MCF 10A (cell line): ENCODE results near the gene GDF2. TPM values are rescaled to one million over a fixed set of nuclear protein-coding genes. Genes with fewer than 3 reads are reported as not detected.

Experiments used
- BruUV-seq: library from RNA; stranded (reverse); fragments of 400-500 nt; replicated peaks from 2 replicates; lab custom pipeline; 2021; lab: Mats Ljungman, UMichigan
- CTCF ChIA-PET: fragments of 300-600 bp; sonication (Branson Sonifier 250); formaldehyde crosslinking; extraction: SDS; loops from one replicate; lab custom pipeline; 2021; ENCODE audit warnings: antibody characterized with exemption, inconsistent platforms; lab: Yijun Ruan, JAX
- POLR2A ChIA-PET: fragments of 300-600, 350-650 bp; sonication (Branson Sonifier 250); formaldehyde crosslinking; extraction: SDS; loops from one replicate; lab custom pipeline; 2020; ENCODE audit warnings: antibody characterized with exemption, inconsistent platforms; lab: Yijun Ruan, JAX
- DNase-seq: peaks from one replicate; pipeline ENCODE4 v3.0.0-alpha.2; 2018; ENCODE audit not compliant: unreplicated experiment
- H3K27ac Mint-ChIP-seq: one replicate; pipeline ENCODE4 v1.8.0; 2022; ENCODE audit warnings: mild to moderate bottlenecking, low read depth, mixed read lengths; ENCODE audit not compliant: unreplicated experiment
- H3K27me3 Mint-ChIP-seq: one replicate; pipeline ENCODE4 v1.8.0; 2022; ENCODE audit warnings: mixed read lengths; ENCODE audit not compliant: insufficient read depth, unreplicated experiment
- H3K36me3 Mint-ChIP-seq: one replicate; pipeline ENCODE4 v1.8.0; 2022; ENCODE audit warnings: mild to moderate bottlenecking, moderate library complexity, mixed read lengths; ENCODE audit not compliant: insufficient read depth, unreplicated experiment
- H3K4me1 Mint-ChIP-seq: one replicate; pipeline ENCODE4 v1.8.0; 2022; ENCODE audit warnings: mixed read lengths; ENCODE audit not compliant: insufficient read depth, unreplicated experiment
- H3K4me3 Mint-ChIP-seq: one replicate; pipeline ENCODE4 v1.8.0; 2022; ENCODE audit warnings: mild to moderate bottlenecking, moderate library complexity, mixed read lengths; ENCODE audit not compliant: unreplicated experiment
- H3K9me3 Mint-ChIP-seq: one replicate; pipeline ENCODE4 v1.8.0; 2022; ENCODE audit warnings: mixed read lengths; ENCODE audit not compliant: unreplicated experiment
- intact Hi-C: fragments of 100-400 bp; cut with micrococcal nuclease; formaldehyde crosslinking; loops from 2 replicates; pipeline ENCODE4 v1.14.1; 2022
- total RNA-seq: library from RNA; stranded (reverse); gene quantifications from 2 replicates; pipeline ENCODE4 v1.2.3, GENCODE V29; 2022
- TF ChIP-seq, protein P1 (sequence below): fragments of 200-600 bp; IDR thresholded peaks from one replicate; pipeline ENCODE4 v1.8.0; 2022; ENCODE audit warnings: antibody characterized with exemption, mild to moderate bottlenecking; ENCODE audit not compliant: unreplicated experiment

Gene GDF2
- total RNA-seq, 1 experiment from 2014 or later: not detected

DNA sequence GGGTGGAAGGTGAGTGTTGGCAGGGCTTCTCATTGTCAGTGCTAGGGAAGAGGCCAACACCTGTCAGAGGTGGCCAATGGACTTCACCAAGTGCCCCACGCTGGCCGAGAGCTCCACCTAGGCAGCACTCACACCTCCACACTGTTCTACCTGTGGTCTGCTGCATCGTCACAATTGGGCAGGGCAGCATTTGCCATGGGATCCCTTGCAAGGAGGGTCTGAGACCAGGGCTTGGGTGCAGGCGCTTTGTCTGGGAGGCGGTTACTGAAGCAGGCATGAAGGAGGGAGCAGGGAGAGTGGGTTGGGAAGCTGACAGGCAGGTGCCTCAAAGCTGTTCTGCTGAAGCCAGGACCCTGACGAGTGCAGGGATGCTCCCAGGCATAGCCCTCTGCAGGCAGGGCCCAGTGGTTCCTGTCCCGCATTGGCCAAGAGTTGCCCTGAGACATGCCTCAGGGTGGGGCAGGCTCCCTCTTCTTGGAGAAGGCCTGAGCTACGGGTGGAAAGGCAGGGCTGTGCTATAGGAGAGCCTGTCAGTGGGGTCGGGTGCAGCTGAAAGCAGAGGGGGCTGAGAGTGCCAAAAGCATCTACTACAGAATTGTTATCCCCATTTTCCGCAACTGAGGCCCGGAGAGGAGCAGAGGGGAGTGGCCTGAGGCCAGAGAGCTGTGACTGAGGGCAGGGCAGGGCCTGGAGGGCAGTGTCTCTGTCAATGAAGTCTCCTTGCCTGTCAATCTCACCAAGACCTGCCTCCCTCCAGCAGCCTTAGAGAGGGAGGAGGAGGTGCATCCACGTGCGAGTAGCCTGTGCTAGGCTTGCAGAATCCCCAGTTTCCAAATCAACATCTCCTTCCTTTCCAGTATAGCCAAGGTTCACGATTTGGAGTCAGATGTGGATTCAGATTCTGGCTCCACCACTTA is 29.9 kb downstream of the GDF2 start:
- no peak overlapping the region for H3K4me3 Mint-ChIP-seq
- H3K4me1 Mint-ChIP-seq: no peaks in the 10 kb centered on the region
- no peaks in the 10 kb centered on the region for H3K9me3 Mint-ChIP-seq
- no peaks in the 10 kb centered on the region for H3K27me3 Mint-ChIP-seq
- no TSS peak for BruUV-seq
- no peak for DNase-seq
- H3K36me3 Mint-ChIP-seq: no peaks in the 10 kb centered on the region
- CTCF ChIA-PET: interaction anchor here (0.7 to 2.2 kb wide), 4 partner anchors 8 to 86 kb away, joined by 3 to 11 read pairs (median 7); no protein-coding TSS in a partner anchor
- H3K27ac Mint-ChIP-seq: no peak overlapping the region
- TF ChIP-seq, protein P1, sequence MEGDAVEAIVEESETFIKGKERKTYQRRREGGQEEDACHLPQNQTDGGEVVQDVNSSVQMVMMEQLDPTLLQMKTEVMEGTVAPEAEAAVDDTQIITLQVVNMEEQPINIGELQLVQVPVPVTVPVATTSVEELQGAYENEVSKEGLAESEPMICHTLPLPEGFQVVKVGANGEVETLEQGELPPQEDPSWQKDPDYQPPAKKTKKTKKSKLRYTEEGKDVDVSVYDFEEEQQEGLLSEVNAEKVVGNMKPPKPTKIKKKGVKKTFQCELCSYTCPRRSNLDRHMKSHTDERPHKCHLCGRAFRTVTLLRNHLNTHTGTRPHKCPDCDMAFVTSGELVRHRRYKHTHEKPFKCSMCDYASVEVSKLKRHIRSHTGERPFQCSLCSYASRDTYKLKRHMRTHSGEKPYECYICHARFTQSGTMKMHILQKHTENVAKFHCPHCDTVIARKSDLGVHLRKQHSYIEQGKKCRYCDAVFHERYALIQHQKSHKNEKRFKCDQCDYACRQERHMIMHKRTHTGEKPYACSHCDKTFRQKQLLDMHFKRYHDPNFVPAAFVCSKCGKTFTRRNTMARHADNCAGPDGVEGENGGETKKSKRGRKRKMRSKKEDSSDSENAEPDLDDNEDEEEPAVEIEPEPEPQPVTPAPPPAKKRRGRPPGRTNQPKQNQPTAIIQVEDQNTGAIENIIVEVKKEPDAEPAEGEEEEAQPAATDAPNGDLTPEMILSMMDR: no peak
- POLR2A ChIA-PET: no interaction called here
- intact Hi-C loops: no loop called here

DNA sequence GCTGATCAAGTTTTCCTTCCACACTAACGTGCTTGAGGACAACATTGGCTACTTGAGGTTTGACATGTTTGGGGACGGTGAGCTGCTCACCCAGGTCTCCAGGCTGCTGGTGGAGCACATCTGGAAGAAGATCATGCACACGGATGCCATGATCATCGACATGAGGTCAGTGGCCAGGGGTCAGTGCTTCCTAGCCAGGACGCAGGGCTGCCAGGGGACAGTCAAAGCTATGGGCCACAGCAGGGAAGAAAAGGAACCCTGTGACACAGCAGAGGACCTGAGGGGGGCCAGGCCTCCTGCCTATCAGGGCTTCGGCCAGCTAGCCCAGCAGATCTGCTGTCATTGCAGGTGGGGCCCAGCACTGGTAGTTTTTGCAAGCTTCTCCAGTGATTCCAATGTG is 31.1 kb downstream of the GDF2 start:
- ChIA-PET POLR2A (interaction anchor here (0.7 kb wide), 1 partner anchor 12 kb away, joined by 4 read pairs; no protein-coding TSS in a partner anchor), CTCF (interaction anchor here (0.5 to 2.2 kb wide), 4 partner anchors 9 to 327 kb away, joined by 3 to 11 read pairs (median 7); no protein-coding TSS in a partner anchor)
- intact Hi-C loops: no loop called here
- TF ChIP-seq, protein P1: no peak
- Mint-ChIP-seq H3K4me1 (no peaks in the 10 kb centered on the region), H3K4me3 (no peak overlapping the region), H3K27ac (no peak overlapping the region), H3K9me3 (no peaks in the 10 kb centered on the region), H3K36me3 (no peaks in the 10 kb centered on the region), H3K27me3 (no peaks in the 10 kb centered on the region)
- BruUV-seq: no TSS peak
- no peak for DNase-seq

DNA sequence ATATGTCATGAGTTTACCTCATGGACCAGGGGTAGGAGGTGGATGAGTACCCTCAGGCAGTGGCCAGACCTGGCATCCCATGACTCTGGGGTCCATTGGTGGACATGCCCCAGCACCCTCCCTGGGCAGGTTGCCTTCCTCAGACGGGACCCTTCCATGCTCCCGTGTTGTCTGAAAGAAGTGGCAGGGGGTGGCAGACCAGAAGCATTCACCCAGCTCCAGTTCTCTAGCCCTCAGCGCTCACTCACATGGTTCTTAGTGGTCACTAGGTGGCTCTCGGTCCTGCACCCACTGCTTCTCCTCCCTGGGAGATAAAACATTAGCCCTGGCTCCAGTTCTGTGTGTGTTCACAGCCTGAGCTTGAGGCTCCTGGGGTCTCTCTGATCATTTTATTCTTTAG is 31.9 kb downstream of the GDF2 start:
- no peaks in the 10 kb centered on the region for H3K9me3 Mint-ChIP-seq
- ChIA-PET CTCF (interaction anchor here (0.5 to 2.1 kb wide), 4 partner anchors 11 to 333 kb away, joined by 3 to 11 read pairs (median 5); partner anchors contain the start of gene ZNF488), POLR2A (no interaction called here)
- H3K4me3 Mint-ChIP-seq: no peak overlapping the region
- no peaks in the 10 kb centered on the region for H3K36me3 Mint-ChIP-seq
- H3K27me3 Mint-ChIP-seq: no peaks in the 10 kb centered on the region
- intact Hi-C loops: no loop called here
- no peaks in the 10 kb centered on the region for H3K4me1 Mint-ChIP-seq
- TF ChIP-seq, protein P1: no peak
- no peak overlapping the region for H3K27ac Mint-ChIP-seq
- no TSS peak for BruUV-seq
- DNase-seq: no peak

DNA sequence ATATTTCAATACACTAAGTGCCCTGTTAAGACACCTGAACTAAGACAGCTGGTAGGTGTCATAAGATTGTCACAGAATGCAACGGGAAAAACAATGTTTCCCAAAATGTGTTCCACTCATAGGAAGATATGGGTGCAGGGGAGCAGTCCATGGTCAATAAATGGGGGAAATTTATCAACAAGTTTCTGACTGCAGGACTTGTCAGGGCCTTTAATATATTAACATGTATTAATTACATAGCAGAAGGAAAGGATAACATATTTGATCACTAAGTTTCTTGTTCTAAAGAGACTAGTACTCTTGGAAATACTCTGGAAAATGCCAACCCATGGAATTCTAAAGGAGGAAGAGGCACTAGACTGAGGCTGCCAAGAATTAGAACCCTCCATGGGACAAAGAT is 32.6 kb downstream of the GDF2 start:
- BruUV-seq: no TSS peak
- no peaks in the 10 kb centered on the region for H3K27me3 Mint-ChIP-seq
- no peaks in the 10 kb centered on the region for H3K4me1 Mint-ChIP-seq
- H3K9me3 Mint-ChIP-seq: no peaks in the 10 kb centered on the region
- ChIA-PET POLR2A (interaction anchor here (1.1 kb wide), 1 partner anchor 20 kb away, joined by 4 read pairs; no protein-coding TSS in a partner anchor), CTCF (interaction anchor here (1.0 to 1.1 kb wide), 2 partner anchors 11 to 29 kb away, joined by 3 to 7 read pairs; partner anchors contain the start of gene ZNF488)
- no peak for DNase-seq
- intact Hi-C loops: no loop called here
- no peak overlapping the region for H3K27ac Mint-ChIP-seq
- no peaks in the 10 kb centered on the region for H3K36me3 Mint-ChIP-seq
- H3K4me3 Mint-ChIP-seq: no peak overlapping the region
- TF ChIP-seq, protein P1: no peak
